BJ (cell line): ENCODE results near the gene ATOSA. TPM values are rescaled to one million over a fixed set of nuclear protein-coding genes. Genes with fewer than 3 reads are reported as not detected.

Source experiments
- CTCF ChIA-PET: fragments of 350-600 bp; formaldehyde crosslinking; extraction: SDS; loops from one replicate; lab custom pipeline; 2021; ENCODE audit warnings: antibody characterized with exemption, inconsistent platforms; lab: Yijun Ruan, JAX
- POLR2A ChIA-PET: fragments of 300-600 bp; sonication (Branson Sonifier 250); formaldehyde crosslinking; extraction: SDS; loops from one replicate; lab custom pipeline; 2021; ENCODE audit warnings: antibody characterized with exemption; lab: Charles Lee
- DNase-seq: peaks from one replicate; pipeline ENCODE4 v3.0.0-alpha.2; 2011; ENCODE audit warnings: low read depth
- H3K27me3 ChIP-seq: 2 replicates; pipeline ENCODE4 v1.6.0; 2011; ENCODE audit warnings: low read length; ENCODE audit not compliant: control insufficient read depth, insufficient read depth
- H3K36me3 ChIP-seq: 2 replicates; pipeline ENCODE4 v1.5.1; 2011; ENCODE audit warnings: low read length; ENCODE audit not compliant: control insufficient read depth, insufficient read depth
- H3K4me3 ChIP-seq: 2 replicates; pipeline ENCODE4 v1.5.1; 2011; ENCODE audit warnings: low read depth, mild to moderate bottlenecking, control low read depth, low read length
- polyA plus RNA-seq: library from polyadenylated mRNA; depleted of rRNA; stranded (reverse); fragments of >200 nt; gene quantifications from 2 replicates; pipeline ENCODE4 v1.2.3, GENCODE V29; 2011
- TF ChIP-seq, protein P1 (sequence below): IDR thresholded peaks from 2 replicates; pipeline ENCODE4 v1.5.1; 2011; ENCODE audit warnings: low read depth, mild to moderate bottlenecking, control low read depth, inconsistent platforms, low read length, moderate library complexity; ENCODE audit not compliant: insufficient read depth

ATOSA gene
- polyA plus RNA-seq, 1 experiment: 11.6 TPM

DNA sequence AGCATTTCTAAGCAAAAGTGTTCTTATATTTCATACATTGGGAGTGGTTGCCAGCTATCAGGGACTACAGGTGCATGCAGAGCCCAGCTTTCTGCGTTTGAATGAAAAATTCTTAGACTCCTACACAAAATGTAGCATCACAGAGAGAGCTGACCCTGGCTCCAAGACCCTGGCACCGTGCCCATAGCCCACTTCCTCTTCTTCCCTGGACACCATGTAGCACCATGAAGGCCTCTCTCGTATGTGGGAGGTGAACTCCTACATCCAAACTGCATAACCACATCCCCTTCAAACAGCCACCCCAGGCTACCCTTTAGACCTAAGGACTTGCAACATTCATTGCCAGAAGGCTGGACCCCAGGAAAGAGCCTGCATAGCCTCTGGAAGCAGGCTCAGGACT lies 35.8 kb upstream of the ATOSA start:
- CTCF ChIA-PET: no interaction called here
- Histone ChIP-seq H3K36me3 (no peaks in the 10 kb centered on the region), H3K4me3 (no peak overlapping the region), H3K27me3 (no peaks in the 10 kb centered on the region)
- TF ChIP-seq, protein P1, sequence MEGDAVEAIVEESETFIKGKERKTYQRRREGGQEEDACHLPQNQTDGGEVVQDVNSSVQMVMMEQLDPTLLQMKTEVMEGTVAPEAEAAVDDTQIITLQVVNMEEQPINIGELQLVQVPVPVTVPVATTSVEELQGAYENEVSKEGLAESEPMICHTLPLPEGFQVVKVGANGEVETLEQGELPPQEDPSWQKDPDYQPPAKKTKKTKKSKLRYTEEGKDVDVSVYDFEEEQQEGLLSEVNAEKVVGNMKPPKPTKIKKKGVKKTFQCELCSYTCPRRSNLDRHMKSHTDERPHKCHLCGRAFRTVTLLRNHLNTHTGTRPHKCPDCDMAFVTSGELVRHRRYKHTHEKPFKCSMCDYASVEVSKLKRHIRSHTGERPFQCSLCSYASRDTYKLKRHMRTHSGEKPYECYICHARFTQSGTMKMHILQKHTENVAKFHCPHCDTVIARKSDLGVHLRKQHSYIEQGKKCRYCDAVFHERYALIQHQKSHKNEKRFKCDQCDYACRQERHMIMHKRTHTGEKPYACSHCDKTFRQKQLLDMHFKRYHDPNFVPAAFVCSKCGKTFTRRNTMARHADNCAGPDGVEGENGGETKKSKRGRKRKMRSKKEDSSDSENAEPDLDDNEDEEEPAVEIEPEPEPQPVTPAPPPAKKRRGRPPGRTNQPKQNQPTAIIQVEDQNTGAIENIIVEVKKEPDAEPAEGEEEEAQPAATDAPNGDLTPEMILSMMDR: no peak
- POLR2A ChIA-PET: no interaction called here
- DNase-seq: no peak

DNA sequence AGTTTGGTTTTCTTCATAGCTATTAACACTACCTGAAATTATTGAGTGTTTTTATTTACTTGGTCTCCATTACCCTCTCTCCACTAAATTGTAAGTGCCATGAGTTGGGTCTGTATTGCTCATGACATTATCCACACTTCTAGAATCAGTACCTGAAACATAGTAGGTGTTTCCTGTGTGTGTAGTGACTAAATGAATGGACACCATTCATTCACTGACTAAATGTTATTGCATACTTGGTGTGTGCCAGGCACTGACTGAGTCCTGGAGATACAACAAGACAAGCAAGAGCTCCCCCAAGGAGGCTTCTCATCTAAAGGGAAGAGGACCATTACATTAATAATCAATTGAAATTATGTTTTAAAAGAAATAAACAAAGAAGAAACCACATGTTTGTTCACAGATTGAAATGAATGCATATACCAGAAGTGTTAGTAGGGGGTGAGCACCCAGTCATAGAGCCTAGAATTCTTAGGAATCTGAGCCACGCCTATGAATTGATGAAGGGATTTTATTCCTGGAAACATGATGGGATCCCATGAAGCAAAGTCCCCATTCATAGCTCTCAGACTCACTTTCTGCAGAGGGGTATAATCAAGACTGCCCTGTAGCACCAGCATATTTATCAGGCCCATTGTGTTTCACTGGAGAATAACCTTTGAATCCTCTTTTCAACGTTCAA lies 31.7 kb upstream of the ATOSA start:
- CTCF ChIA-PET: interaction anchor here (1.1 to 1.2 kb wide), 2 partner anchors 13 to 25 kb away, joined by 3 to 4 read pairs; no protein-coding TSS in a partner anchor

DNA sequence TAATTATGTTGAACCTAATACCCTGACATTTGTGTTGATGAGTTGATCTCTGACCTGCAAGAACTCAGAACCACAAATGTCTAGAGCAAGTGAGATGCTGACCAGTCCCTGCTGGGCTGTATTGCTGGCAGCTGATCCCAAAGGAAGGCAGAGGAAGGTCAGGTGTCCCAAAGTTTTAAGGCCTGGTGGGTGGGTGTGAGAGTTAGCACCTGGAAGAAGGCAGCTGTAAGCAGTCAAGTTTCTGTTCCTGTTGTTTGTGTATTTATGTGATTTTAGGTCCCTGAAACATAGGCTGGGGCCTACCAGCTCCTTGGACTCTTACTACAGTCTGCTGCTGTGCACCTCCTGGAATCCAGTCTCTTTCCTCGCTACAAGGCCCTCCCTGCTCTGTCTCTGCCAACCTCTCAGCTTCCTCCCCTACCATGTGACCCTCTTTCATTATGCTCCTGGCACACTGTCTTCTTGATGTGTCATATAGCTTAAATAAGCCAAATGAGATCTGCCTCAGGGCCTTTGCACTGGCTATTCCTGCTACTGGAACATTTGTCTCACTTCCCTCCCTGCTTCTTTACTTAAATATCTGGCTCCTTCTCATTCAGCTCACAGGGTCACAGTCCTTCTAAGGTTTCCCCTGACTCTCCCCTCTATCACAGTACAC lies 31.0 kb upstream of the ATOSA start:
- ChIA-PET CTCF (interaction anchor here (1.1 to 1.2 kb wide), 2 partner anchors 12 to 25 kb away, joined by 3 to 4 read pairs; no protein-coding TSS in a partner anchor), POLR2A (no interaction called here)
- DNase-seq: no peak
- TF ChIP-seq, protein P1: no peak
- Histone ChIP-seq H3K4me3 (no peak overlapping the region), H3K36me3 (no peaks in the 10 kb centered on the region), H3K27me3 (0 out of 2 replicates have a peak, but pooled peaks cover 2% of the 10 kb centered on the region)

More for the DNA sequence above, 31.7 kb upstream of the ATOSA start:
- TF ChIP-seq, protein P1: no peak
- Histone ChIP-seq H3K4me3 (no peak overlapping the region), H3K36me3 (no peaks in the 10 kb centered on the region), H3K27me3 (0 out of 2 replicates have a peak, but pooled peaks cover 2% of the 10 kb centered on the region)
- DNase-seq: no peak
- POLR2A ChIA-PET: no interaction called here

DNA sequence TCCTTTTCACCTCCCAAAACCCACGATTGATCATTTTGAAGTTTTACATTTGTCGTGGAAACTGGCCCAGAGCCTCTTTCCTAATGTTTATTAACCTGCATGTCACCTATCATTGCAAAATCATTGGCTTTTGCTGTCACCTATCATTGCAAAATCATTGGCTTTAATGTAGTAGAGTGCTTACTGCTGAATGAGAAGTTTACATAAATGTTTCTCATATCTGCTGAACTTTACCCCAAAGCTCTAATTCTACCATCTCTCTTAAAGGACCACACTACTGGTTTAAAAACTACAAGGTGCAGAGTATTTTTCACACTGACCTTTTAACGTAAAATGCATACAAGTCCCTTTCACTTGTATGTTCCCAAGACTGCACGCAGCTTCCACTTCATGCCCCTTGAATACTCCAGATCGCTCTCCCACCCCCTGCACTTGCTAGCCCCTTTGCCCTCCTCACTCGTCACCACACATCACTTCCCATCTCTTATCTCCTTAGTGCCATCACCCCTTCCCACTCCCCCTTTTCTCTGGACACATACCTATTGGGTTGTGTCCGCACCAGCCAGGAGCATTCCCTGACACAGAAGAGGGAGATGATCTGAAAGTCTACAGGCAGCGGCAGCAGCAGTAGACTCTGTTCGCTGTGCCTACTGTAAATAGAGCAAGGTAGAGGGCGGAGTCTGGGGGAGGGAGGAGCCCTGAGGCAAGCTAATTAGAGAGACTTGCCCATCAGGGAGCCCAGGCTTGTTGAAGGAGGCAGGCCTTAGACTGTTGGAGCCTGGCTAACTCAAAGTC lies 30.2 kb upstream of the ATOSA start:
- TF ChIP-seq, protein P1: no peak
- no peak for DNase-seq
- H3K27me3 ChIP-seq: 0 out of 2 replicates have a peak, but pooled peaks cover 2% of the 10 kb centered on the region
- H3K36me3 ChIP-seq: no peaks in the 10 kb centered on the region
- ChIA-PET CTCF (interaction anchor here (0.6 kb wide), 1 partner anchor 62 kb away, joined by 3 read pairs; no protein-coding TSS in a partner anchor), POLR2A (no interaction called here)
- no peak overlapping the region for H3K4me3 ChIP-seq

DNA sequence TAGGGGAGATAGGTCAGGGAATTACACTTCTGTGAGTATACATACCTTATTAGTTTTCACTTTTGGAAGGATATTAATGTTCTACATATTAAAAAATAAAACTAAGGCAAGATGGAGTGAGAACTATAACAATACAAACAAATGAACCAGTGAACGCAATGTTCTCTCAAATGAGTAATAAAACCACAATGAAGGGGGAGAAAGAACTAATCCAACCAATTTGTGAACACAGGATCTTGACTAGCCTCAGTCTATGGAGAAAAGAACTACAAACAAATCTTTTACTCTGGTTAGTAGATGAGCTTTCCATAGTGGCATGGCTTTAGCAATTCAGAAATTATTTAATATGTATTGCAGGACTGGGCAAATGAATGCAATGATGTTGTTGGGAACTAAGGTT lies 26.9 kb upstream of the ATOSA start:
- Histone ChIP-seq H3K4me3 (no peak overlapping the region), H3K27me3 (peaks cover 2% of the 10 kb centered on the region; the same call in 1 of the 2 replicates), H3K36me3 (no peaks in the 10 kb centered on the region)
- CTCF ChIA-PET: no interaction called here
- TF ChIP-seq, protein P1: no peak
- no peak for DNase-seq
- POLR2A ChIA-PET: no interaction called here
